ENCODE measurements around the gene POU6F2.
A peak's percentile ranks its signal among the peaks of the same experiment; 100 is the strongest.

The POU6F2 gene

DNA sequence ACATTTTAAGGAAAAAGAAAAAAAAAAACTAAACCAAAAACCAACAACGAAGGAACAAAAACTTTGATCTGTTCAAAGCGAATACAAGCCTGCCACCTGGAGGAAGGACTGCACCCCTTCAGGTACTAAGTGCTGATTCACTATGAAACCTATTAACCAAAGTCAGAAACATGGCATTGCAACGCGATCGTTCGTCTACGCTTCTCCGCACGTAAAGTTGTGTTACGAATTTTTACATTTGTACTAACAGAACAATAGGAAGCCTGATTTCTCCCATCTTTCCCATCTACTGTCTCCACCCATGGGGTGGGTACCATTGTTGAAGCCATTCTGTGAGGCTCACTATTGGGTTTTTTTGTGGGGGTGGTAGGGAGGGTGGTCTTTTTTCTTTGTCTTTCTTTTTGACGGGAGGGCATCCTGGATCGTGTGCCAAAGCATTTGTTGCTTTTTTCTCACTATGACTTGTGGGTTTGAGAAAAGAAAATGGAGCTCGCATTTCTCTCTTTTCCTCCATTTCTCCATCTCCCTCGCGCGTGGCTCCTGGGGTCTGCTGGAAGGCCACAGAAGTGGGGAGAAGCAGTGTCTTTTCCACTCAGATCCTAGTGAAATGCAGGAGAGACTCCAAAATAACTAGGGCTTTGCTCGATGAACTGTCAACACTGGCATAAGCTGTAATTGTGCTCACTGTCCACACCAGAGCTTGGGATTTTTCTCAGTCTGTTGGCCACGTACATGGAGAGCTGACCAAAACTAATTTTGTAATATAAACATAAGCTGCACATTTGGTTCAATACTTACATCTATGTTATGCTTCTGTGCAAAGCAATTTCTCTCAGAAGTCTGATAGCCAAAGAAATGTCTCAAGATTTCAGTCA lies 487.6 kb downstream of the POU6F2 start:
- peak; percentile 58 for DNase-seq

DNA sequence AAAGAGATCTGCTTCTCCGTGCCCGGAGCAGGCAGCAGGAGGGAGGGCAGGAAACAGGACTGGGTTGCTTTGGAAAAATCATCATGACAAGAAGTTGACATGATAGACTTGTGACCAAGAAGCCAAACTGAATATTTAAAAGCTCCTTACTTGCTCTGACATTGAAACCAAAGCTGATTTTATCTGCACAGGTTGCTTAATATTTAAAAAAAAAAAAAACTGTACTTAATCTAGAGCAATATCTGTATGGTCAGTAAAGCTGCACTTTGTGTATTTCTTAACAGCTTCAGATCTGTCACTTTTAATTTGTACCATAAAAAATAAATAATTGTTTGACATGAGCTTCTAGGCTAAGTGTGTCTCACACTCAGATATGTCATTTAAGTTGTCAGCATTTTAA lies 490.6 kb downstream of the POU6F2 start:
- DNase-seq: no peak

DNA sequence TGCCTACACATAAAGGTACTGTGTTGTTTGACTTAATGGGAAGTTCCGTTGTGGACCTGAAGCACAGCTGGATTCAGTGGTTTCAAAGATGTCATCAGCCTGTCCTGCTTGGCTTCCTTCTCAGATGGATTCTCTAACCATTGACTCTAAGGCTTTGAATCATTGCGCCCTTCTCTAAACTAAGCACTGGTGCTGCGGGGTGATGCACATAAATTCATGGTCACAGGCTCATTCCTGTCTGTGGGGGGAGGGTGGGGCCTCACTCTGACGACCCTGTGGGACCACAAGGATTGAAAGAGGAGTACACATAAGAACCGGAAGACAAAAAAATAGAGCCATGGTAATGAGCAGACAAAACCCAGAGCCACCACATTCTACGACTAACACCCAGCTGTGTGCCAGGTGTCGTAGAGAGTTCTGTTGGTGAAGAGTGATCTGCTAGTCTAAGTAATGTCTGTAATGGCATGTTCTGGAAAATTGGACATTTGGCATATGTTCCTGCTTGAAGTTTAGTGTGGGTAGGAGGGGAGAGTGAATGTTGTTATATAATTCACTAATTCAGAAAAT lies 491.2 kb downstream of the POU6F2 start:
- DNase-seq: no peak

- DNase-seq: no peak
Measured at GRCh38 chr7:39480901-39481300, 503.2 kb downstream of the POU6F2 start.

GRCh38 chr7:39488467-39489393 lies 511.0 kb downstream of the POU6F2 start:
- DNase-seq: peak; percentile 9

DNA sequence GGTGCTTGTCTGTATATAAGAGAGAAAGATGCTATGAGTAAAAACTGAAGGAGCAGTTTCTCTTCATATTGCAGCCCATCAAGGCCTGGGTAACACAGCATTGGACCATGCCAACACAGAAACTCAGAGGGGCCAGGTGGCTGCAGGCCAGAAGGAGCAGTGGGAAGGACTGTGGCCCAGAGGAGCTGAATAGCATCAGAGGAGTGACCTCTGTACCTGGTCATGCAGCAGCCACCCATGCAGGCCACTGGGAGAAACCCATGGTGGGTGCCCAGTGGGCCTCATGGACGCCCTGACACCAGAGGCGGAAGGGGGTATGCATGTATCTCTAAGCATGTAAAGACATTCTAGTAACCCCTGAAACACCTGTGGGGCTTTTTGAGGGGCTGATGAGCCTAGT lies 512.6 kb downstream of the POU6F2 start:
- DNase-seq: no peak

DNA sequence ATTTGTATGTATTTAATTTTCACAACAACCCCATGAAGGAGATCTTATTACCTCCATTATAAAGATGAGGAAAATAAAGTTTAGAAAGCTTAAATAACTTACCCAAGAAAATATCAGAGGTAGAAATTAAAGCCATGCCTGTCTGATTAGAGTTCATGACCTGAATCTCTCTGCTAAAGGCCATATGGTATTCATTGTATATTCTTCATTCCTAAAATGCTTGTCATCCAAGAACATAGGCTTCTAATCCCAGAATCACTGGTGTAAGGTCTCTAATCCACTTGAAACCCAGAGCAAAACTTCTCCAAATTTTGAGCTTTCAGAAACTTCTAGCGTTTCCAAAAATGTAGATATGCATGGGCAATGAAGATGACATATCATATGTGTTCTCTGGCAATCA lies 516.2 kb downstream of the POU6F2 start:
- DNase-seq: no peak

- no peak for DNase-seq
Measured at GRCh38 chr7:39501358-39501757, 523.6 kb downstream of the POU6F2 start.

- DNase-seq: no peak
Measured at GRCh38 chr7:39504963-39505362, 527.3 kb downstream of the POU6F2 start.

- DNase-seq: no peak
Measured at GRCh38 chr7:39507866-39508551, 530.3 kb downstream of the POU6F2 start.

DNA sequence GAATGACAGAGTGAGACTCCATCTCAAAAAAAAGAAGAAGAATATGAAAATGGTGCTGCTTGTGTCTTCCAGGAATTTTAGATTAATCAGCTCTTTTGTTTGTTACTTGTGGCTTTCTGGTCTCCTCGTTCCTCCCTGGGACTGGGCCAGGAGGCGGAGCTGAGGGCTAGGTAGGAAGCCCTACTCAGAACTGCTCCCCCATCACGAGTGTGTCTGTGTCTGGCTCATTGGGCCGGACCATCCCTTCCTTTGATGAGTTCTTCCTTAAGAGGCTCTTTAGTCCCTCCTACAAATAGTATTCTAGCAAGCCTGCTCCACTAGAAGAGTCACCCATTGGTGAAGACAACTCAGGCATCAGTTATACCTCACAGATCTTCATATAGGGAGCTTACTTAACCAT lies 531.7 kb downstream of the POU6F2 start:
- no peak for DNase-seq

GRCh38 chr7:39509912-39510311 lies 532.2 kb downstream of the POU6F2 start:
- no peak for DNase-seq

GRCh38 chr7:39510864-39511354 lies 533.2 kb downstream of the POU6F2 start:
- peak; percentile 2 for DNase-seq

- no peak for DNase-seq
Measured at GRCh38 chr7:39515534-39516228, 538.0 kb downstream of the POU6F2 start.

DNA sequence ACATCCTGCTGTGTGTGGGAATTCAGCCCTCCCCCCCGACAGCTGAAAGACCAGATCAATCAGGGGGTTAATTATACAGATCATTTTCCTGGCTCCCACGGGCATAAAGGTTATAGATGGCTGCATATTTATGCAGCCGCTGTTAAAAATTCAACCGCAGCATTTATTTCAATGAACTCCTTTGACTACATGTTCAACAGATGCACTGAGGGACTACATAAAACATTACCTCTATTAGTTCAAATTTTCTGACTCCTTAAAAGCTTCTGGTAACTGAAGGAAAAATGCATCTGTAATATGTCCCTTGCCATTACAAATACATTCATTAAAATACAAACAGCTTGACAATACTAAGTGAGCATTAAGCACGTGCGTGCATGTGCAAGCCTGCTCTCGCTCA lies 538.8 kb downstream of the POU6F2 start:
- no peak for DNase-seq

GRCh38 chr7:39517240-39517639 lies 539.5 kb downstream of the POU6F2 start:
- no peak for DNase-seq
